GM12872 (cell line): ENCODE data around the gene RET.

ENCODE experiments used
- TF ChIP-seq, protein P1 (sequence below): IDR thresholded peaks from 3 replicates; pipeline ENCODE4 v1.5.1; 2011; ENCODE audit warnings: low read depth, mild to moderate bottlenecking, low read length, moderate library complexity; ENCODE audit not compliant: insufficient read depth

Gene RET

GRCh38 chr10:43176271-43176670 is 99.4 kb downstream of the RET start:
- TF ChIP-seq, protein P1, sequence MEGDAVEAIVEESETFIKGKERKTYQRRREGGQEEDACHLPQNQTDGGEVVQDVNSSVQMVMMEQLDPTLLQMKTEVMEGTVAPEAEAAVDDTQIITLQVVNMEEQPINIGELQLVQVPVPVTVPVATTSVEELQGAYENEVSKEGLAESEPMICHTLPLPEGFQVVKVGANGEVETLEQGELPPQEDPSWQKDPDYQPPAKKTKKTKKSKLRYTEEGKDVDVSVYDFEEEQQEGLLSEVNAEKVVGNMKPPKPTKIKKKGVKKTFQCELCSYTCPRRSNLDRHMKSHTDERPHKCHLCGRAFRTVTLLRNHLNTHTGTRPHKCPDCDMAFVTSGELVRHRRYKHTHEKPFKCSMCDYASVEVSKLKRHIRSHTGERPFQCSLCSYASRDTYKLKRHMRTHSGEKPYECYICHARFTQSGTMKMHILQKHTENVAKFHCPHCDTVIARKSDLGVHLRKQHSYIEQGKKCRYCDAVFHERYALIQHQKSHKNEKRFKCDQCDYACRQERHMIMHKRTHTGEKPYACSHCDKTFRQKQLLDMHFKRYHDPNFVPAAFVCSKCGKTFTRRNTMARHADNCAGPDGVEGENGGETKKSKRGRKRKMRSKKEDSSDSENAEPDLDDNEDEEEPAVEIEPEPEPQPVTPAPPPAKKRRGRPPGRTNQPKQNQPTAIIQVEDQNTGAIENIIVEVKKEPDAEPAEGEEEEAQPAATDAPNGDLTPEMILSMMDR: no peak

DNA sequence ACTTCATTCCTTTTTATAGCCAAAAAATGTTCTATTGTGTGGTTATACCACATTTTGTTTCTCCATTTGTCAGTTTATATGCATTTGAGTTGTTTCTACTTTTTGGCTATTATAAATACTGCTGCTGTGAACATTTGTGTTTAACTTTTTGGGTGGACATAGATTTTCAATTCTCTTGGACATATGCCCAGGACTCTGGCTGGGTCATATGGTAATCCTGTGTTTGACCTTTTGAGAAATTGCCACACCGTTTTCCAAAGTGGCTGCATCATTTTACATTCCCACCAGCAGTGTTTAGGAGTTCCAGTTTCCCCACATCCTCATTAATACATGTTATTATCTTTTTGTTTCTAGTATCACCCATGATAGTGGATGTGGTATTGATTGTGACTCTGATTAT is 100.7 kb downstream of the RET start:
- TF ChIP-seq, protein P1: no peak
